ENCODE data around the gene CRYM. TPM values are rescaled to one million over a fixed set of nuclear protein-coding genes. Genes with fewer than 3 reads are reported as not detected.

The CRYM gene
- total RNA-seq, 1 donor = 2.8 TPM

DNA sequence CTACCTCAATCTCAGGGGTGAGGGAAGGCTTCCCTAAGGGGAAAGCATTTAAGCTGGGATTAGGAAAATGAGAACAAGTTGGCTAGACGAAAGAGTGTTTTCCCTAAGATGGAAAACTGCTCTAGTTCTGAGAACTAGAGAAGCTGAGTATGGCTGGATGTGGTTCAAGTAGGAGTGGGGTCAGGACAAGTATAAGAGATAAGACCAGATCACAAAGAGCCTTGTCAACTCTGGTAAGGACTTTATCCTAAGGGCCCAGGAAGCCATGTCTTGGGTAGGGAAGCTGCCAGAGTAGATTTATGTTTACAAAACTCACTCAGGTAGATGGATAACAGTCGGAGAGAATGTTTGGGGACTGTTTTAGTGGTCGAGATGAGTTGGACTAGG lies 42.9 kb downstream of the CRYM start:
- no peak overlapping the region for H3K4me3 ChIP-seq (ENCODE audit: low read depth, low read length)
- TF ChIP-seq, protein P1, sequence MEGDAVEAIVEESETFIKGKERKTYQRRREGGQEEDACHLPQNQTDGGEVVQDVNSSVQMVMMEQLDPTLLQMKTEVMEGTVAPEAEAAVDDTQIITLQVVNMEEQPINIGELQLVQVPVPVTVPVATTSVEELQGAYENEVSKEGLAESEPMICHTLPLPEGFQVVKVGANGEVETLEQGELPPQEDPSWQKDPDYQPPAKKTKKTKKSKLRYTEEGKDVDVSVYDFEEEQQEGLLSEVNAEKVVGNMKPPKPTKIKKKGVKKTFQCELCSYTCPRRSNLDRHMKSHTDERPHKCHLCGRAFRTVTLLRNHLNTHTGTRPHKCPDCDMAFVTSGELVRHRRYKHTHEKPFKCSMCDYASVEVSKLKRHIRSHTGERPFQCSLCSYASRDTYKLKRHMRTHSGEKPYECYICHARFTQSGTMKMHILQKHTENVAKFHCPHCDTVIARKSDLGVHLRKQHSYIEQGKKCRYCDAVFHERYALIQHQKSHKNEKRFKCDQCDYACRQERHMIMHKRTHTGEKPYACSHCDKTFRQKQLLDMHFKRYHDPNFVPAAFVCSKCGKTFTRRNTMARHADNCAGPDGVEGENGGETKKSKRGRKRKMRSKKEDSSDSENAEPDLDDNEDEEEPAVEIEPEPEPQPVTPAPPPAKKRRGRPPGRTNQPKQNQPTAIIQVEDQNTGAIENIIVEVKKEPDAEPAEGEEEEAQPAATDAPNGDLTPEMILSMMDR (IDR thresholded peaks at IDR 0.05; ENCODE audit: insufficient read depth, low read length) = no peak
- no peak for DNase-seq (ENCODE audit: low read depth)

DNA sequence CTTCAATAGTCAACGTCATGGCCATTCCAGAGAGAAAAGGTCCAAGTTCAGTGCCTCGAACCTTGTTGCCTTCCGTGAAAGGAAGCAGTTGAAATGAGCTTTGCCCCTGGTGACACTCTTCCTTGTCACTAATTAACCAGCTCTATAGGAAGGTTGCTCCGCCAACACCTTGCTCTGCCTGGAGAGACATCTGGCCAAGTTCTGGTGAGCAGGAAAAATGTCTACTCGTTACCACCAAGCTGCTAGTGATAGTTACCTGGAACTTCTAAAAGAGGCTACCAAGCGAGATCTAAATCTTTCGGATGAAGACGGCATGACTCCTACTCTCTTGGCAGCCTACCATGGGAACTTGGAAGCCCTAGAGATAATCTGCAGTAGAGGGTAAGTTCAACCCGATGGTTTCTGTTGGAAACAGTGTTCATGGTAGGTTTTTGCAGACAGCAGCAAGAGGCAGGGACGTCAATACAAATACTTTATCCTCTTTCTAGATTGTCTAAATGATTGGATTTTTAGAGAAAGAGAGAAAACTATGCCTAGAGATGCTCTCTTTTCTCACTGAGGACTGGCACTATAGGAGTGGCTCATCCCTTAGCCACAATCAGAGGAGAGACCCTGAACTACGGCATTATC lies 44.5 kb downstream of the CRYM start, which contains the start of gene ANKS4B:
TSS of gene ANKS4B (plus strand) at position 179 of the 630 bp plus-strand sequence. CDS start at position 218, 39 bp downstream.
- no peak for DNase-seq (ENCODE audit: low read depth)
- H3K4me3 ChIP-seq (ENCODE audit: low read depth, low read length) = no peak within 1 kb of the TSS
- TF ChIP-seq, protein P1 (IDR thresholded peaks at IDR 0.05; ENCODE audit: insufficient read depth, low read length) = no peak

DNA sequence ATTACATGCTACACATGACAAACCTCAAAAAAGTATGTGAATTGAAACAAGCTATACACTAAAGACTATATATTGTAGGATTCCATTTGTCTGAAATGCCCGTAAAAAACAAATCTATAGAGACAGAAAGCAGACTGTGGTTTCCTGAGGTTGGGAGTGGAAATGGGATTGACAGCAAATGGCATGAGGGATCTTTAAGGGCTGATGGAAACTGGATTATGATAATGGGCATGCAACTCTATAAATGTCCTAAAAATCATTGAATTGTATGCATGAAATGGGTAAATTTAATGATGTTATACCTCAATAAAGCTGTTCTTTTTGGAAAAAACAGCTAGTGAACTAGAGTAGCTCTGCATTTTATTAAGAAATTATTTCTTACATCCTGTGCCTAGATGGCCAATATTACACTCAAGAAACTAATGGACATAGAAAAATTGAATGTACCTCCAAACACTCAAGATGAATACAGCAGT lies 45.0 kb downstream of the CRYM start:
- DNase-seq (ENCODE audit: low read depth) = no peak
- H3K4me3 ChIP-seq (ENCODE audit: low read depth, low read length) = no peak overlapping the region
- TF ChIP-seq, protein P1 (IDR thresholded peaks at IDR 0.05; ENCODE audit: insufficient read depth, low read length) = no peak

DNA sequence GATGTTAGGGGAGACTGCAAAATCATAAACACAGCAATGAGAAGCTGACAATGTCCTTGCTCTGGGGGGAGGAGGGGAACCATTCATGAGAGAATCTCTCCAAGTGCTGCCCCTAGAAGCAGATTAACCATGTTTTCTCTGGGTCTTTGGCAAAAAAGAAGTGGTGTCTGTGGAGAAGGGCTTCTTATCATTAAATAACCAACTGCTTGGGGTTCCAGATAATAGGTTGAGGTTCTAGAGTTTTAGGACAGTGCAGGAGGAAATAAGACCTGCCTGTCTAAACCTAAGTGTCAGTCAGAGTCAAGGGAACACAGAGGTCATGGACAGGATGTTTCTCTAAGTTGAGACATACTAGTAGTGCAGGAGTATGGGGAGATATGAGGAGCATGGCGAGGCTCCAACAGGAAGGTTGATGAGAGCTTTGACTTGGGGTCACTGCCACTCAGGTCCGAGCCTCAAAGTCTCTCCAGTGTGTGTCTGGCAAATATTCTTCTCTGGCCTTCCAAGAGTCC lies 49.7 kb downstream of the CRYM start:
- TF ChIP-seq, protein P1 (IDR thresholded peaks at IDR 0.05; ENCODE audit: insufficient read depth, low read length) = no peak
- H3K4me3 ChIP-seq (ENCODE audit: low read depth, low read length) = no peak overlapping the region
- no peak for DNase-seq (ENCODE audit: low read depth)

DNA sequence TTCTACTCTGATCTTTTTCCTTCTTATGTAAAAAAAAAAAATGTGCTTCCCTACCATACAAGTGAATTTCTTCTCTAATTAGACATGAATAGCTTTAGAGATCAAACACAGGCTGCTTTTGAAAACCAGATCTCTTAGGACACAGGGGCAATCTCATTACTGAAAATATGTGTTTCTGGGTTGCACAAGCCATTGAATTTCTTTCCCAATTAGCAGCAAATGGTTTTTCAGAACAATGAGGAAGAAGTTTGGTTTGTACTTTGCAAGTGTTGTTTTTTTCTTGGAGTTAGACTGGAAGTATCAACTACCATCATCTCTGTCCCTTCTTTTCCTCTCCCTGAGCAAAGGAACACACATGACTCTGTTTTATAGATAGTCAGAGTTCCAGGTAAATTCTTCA lies 50.2 kb downstream of the CRYM start:
- DNase-seq (ENCODE audit: low read depth) = no peak
- TF ChIP-seq, protein P1 (IDR thresholded peaks at IDR 0.05; ENCODE audit: insufficient read depth, low read length) = no peak

DNA sequence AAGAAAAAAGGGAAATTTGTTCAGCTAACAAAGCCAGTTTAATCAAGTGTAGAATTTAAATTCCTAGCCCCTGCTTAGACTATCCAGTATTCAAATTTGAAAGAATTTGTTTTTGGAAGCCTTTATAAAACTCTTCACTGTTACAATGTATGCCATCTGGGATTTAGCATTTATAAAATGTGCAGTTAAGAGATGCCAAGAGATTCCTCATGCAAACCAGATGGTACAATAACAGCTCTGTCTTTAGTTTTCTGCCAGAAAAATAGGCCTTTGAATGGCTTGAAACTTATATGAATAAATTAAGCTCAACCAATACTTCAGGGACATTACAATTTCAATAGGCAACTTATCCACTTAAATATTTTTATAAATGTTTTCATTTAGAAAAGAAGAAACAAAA lies 51.3 kb downstream of the CRYM start:
- no peak for DNase-seq (ENCODE audit: low read depth)
- no peak overlapping the region for H3K4me3 ChIP-seq (ENCODE audit: low read depth, low read length)
- TF ChIP-seq, protein P1 (IDR thresholded peaks at IDR 0.05; ENCODE audit: insufficient read depth, low read length) = no peak

More for the DNA sequence above, 50.2 kb downstream of the CRYM start:
- no peak overlapping the region for H3K4me3 ChIP-seq (ENCODE audit: low read depth, low read length)
